DMS79 (cell line): ENCODE measurements around the gene EIF2A.
"Not testable (repeated sequence)": the region's sequence is repeated elsewhere in the genome, so short reads cannot be mapped to it uniquely, and the experiment has no call there.

Experiments used
- DNase-seq: peaks from one replicate; lab custom pipeline; 2025; lab: John Stamatoyannopoulos, UW

EIF2A gene

GRCh38 chr3:150543531-150543930 lies 3.1 kb upstream of the EIF2A start:
- DNase-seq = no peak

GRCh38 chr3:150544041-150544440 lies 2.5 kb upstream of the EIF2A start:
- no peak for DNase-seq

- DNase-seq = no peak
These were observed 1.9 kb upstream of the EIF2A start for GRCh38 chr3:150544726-150545125.

- peak; percentile 51 for DNase-seq
These were observed 965 bp upstream of the EIF2A start for GRCh38 chr3:150545419-150546225.

GRCh38 chr3:150547045-150547741 lies 606 bp downstream of the EIF2A start:
- DNase-seq = no peak

- DNase-seq = no peak
These were observed 9.4 kb downstream of the EIF2A start for GRCh38 chr3:150555859-150556436.

- DNase-seq = no peak
These were observed 10.2 kb downstream of the EIF2A start for GRCh38 chr3:150556792-150557191.

- DNase-seq = no peak
These were observed 11.1 kb downstream of the EIF2A start for GRCh38 chr3:150557725-150558124.

- no peak for DNase-seq
These were observed 17.7 kb downstream of the EIF2A start for GRCh38 chr3:150564243-150564642.

GRCh38 chr3:150567328-150567727 lies 20.7 kb downstream of the EIF2A start:
- no peak for DNase-seq

GRCh38 chr3:150577855-150578254 lies 31.3 kb downstream of the EIF2A start:
- DNase-seq = no peak

- no peak for DNase-seq
These were observed 34.6 kb downstream of the EIF2A start for GRCh38 chr3:150581174-150581573.

- no peak for DNase-seq
These were observed 36.0 kb downstream of the EIF2A start for GRCh38 chr3:150582620-150583019.

GRCh38 chr3:150583028-150583427 lies 36.4 kb downstream of the EIF2A start:
- no peak for DNase-seq

- DNase-seq = peak; percentile 0
These were observed 41.6 kb downstream of the EIF2A start for GRCh38 chr3:150588027-150588830.

- no peak for DNase-seq
These were observed 43.2 kb downstream of the EIF2A start for GRCh38 chr3:150589759-150590158.

- no peak for DNase-seq
These were observed 47.6 kb downstream of the EIF2A start for GRCh38 chr3:150594150-150594549.

- no peak for DNase-seq
These were observed 51.1 kb downstream of the EIF2A start for GRCh38 chr3:150597646-150598045.

GRCh38 chr3:150599611-150600297 lies 53.2 kb downstream of the EIF2A start:
- DNase-seq = no peak

GRCh38 chr3:150600647-150601530 lies 54.3 kb downstream of the EIF2A start:
- not testable (repeated sequence) for DNase-seq
